Peyer's patch (tissue), 4 donors: ENCODE data around the gene MGAT5.

Experiments
- CTCF ChIP-seq, 6 experiments: fragments of 450-650 bp in 4 of 6; fragments of 200-600 bp in 2 of 6; sonication (generic) in 1 of 6; IDR thresholded peaks; one replicate each; pipeline ENCODE4 v1.5.1; 2017 to 2019; ENCODE audit warnings: antibody characterized with exemption in 6 of 6, mild to moderate bottlenecking in 3 of 6, moderate library complexity in 1 of 6
- POLR2A ChIP-seq, 2 donors: fragments of 450-650 bp; IDR thresholded peaks; one replicate each; pipeline ENCODE4 v1.5.1; 2017; ENCODE audit warnings: antibody characterized with exemption in 2 of 2, mild to moderate bottlenecking in 2 of 2, moderate library complexity in 2 of 2

GRCh38 chr2:134431838-134432434, 178.1 kb downstream of the MGAT5 start:
- no peak for TF ChIP-seq POLR2A (IDR thresholded peaks at IDR 0.05)
- no peak for TF ChIP-seq CTCF (IDR thresholded peaks at IDR 0.05)
